Mucosa of descending colon (tissue), 3 donors: Measurements from ENCODE around the gene MLC1. TPM values are rescaled to one million over a fixed set of nuclear protein-coding genes. Genes with fewer than 3 reads are reported as not detected.

ENCODE experiments used
- ATAC-seq: fragments of 200-7000 bp; cut with Tn5 transposase; one replicate; pipeline ENCODE4 v1.9.1; 2020; ENCODE audit warnings: mild to moderate bottlenecking, moderate library complexity
- DNase-seq, 3 donors: peaks; one replicate each; pipeline ENCODE4 v3.0.0-alpha.2; 2020
- H3K36me3 ChIP-seq: fragments of 200-600 bp; one replicate; pipeline ENCODE4 v1.8.0; 2021; ENCODE audit warnings: low read depth, mild to moderate bottlenecking
- H3K4me1 ChIP-seq: fragments of 200-600 bp; one replicate; pipeline ENCODE4 v1.8.0; 2021; ENCODE audit warnings: low read depth, mild to moderate bottlenecking
- H3K4me3 ChIP-seq: fragments of 200-600 bp; one replicate; pipeline ENCODE4 v1.8.0; 2021; ENCODE audit warnings: mild to moderate bottlenecking
- H3K9me3 ChIP-seq: fragments of 200-600 bp; one replicate; pipeline ENCODE4 v1.8.0; 2021; ENCODE audit warnings: mild to moderate bottlenecking
- CTCF ChIP-seq: fragments of 200-600 bp; IDR thresholded peaks from one replicate; pipeline ENCODE4 v1.8.0; 2022; ENCODE audit warnings: antibody characterized with exemption, mild to moderate bottlenecking
- intact Hi-C, 2 donors: fragments of 100-400 bp; cut with DNase I in 1 of 2; cut with micrococcal nuclease in 1 of 2; formaldehyde crosslinking; loops; one replicate each; pipeline versions ENCODE4 v1.11.0 to v1.11.1; 2022; cut with DNase I, micrococcal nuclease
- total RNA-seq, 3 donors: library from RNA; stranded (reverse); fragmentation: NEBNext Ultra II Directional in 2 of 3; extraction: Animal tissue kit (Norgen Biotek cat#: 25700) in 2 of 3; gene quantifications; one replicate each; pipeline versions ENCODE4 v1.2.1 to v1.2.4, GENCODE V29; 2021 to 2023
- donor health status: DM: no; HTN: no; CAD: no; lungs with moderate emphysema.
- donor health status: DM: no; HTN: no; CAD: no.
- donor health status: DM: no; HTN: yes; CAD: no.

Gene MLC1
- total RNA-seq, 3 donors from 2014 or later: 0.16 TPM; not detected in 2

- TF ChIP-seq CTCF: peak; percentile 78
- H3K4me1 ChIP-seq: no peaks in the 10 kb centered on the region
- DNase-seq (peak; percentile 79 to 81 (median 80)), ATAC-seq (peak; percentile 97)
- H3K9me3 ChIP-seq: no peaks in the 10 kb centered on the region
- no peaks in the 10 kb centered on the region for H3K36me3 ChIP-seq
- intact Hi-C loops: loop anchor here (2.0 to 10.0 kb wide), 3 partner anchors 100 to 266 kb away; no protein-coding TSS in a partner anchor
- H3K4me3 ChIP-seq: no peak overlapping the region
Measured at GRCh38 chr22:50030297-50031188, 54.7 kb downstream of the MLC1 start.

DNA sequence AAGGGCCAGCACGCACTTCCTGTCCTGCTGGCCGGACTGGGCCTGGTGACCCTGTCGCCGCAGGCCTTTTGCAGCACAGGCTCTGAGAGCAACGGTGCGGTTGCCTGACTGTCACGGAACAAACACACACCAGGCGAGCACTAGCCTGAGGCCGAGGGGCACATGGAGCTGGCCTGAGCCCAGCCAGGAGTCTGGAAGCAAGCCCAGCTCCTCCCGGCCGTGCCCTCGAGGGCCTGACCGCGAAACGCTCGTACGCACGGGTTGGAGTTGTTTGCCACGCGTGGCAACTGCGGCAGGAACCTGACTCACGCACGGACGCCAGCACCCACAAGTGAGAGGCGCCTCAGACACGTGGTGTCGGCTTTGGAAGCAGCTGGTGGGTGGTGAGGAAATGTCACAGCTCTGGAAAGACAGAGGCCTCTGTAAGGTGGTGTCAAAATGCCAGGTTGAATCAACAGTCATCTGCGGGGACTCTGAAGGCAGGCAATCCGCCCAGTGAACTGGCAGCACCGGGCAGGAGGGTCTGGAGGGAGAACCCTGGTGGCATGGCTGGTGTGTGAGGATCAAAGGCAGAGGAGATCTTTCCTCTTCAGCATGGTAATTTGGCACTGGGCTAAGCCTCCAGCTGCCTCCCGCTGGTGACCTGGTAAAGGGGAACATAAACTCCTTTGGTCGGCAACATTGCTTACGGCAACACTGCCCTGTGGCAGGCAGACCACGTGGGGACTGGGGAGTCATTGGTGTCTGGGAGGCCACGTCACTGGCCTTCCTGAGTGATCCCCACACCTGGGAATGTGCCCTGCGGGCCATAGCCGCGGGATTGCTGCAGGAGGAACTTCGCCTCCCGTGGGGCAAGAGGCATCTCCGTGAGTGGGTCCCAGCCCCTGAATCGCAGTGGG is 57.3 kb downstream of the MLC1 start:
- TF ChIP-seq CTCF: no peak
- DNase-seq (peak in 1 of 3 donors; percentile 54), ATAC-seq (no peak)
- intact Hi-C loops: no loop called here
- H3K4me3 ChIP-seq: no peak overlapping the region
- H3K36me3 ChIP-seq: no peaks in the 10 kb centered on the region
- no peaks in the 10 kb centered on the region for H3K9me3 ChIP-seq
- no peaks in the 10 kb centered on the region for H3K4me1 ChIP-seq

GRCh38 chr22:50025993-50026392 is 59.2 kb downstream of the MLC1 start:
- intact Hi-C loops: no loop called here
- ATAC-seq (no peak), DNase-seq (no peak)
- H3K4me3 ChIP-seq: no peak overlapping the region
- H3K36me3 ChIP-seq: no peaks in the 10 kb centered on the region
- no peaks in the 10 kb centered on the region for H3K9me3 ChIP-seq
- TF ChIP-seq CTCF: no peak
- H3K4me1 ChIP-seq: no peaks in the 10 kb centered on the region

GRCh38 chr22:50022171-50022819 is 62.9 kb downstream of the MLC1 start:
- H3K4me3 ChIP-seq: no peak overlapping the region
- no peaks in the 10 kb centered on the region for H3K9me3 ChIP-seq
- no peak for DNase-seq
- H3K4me1 ChIP-seq: no peaks in the 10 kb centered on the region
- no peak for ATAC-seq
- TF ChIP-seq CTCF: no peak
- H3K36me3 ChIP-seq: no peaks in the 10 kb centered on the region
- intact Hi-C loops: no loop called here

DNA sequence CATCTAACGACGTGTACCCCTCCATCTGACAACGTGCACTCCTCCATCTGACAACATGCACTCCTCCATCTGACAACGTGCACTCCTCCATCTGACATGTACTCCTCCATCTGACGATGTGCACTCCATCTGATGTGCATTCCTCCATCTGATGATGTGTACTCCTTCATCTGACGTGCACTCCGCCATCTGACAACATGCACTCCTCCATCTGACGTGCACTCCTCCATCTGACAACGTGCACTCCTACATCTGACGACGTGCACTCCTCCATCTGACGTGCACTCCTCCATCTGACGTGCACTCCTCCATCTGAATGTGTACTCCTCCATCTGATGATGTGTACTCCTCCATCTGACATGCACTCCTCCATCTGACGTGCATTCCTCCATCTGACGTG is 64.6 kb downstream of the MLC1 start:
- no peak for DNase-seq
- no peak for ATAC-seq
- Histone ChIP-seq H3K4me3 (no peak overlapping the region), H3K4me1 (no peaks in the 10 kb centered on the region), H3K9me3 (no peaks in the 10 kb centered on the region), H3K36me3 (no peaks in the 10 kb centered on the region)
- intact Hi-C loops: no loop called here
- TF ChIP-seq CTCF: no peak
